ENCODE data around the gene CLNK. TPM values are rescaled to one million over a fixed set of nuclear protein-coding genes. Genes with fewer than 3 reads are reported as not detected.
A peak's percentile ranks its signal among the peaks of the same experiment; 100 is the strongest.

CLNK gene
- polyA plus RNA-seq, 3 donors, result not detected

DNA sequence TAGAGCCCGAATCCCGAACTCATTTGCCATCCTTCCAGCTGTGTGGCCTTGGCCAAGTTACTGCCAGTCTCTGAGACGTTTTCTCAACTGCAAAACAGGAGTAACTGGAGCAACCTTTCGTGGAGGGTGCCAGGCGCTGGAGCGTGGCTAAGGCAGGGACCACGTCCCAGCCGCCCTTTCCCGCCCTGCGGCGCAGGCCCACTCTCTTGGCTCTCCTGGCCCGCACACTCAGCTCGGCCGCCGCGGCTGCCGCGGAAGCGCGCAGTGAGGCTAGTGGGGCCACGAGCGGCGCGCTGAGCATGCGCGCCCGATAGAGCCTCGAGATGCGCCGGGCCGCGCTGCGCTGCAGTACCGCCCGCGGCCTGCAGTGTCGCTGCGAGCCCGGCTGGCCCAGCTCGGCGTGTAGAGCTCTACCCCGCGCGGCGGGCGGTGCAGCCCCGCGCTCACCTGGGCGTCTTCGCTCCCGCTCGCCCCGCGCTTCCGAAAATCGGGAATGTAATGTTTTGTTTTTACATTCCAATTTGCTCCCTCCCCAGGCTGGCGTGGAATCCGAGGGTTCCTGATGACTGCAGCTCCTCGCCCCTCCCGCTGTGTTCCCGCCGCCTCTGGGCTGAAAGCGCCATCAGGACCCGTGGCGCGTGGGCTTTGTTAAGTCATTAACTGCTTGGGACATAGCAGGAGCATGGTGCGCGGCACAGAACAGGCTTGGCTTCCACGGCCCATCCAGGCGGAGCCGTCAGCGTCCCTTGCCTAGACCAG is 223.3 kb downstream of the CLNK start:
- H3K9me3 ChIP-seq (replicated peaks in 1 of 2; ENCODE audit: control insufficient read depth in 1 of 2, insufficient read depth in 1 of 2, low read length in 2 of 2), result peaks cover 12 to 20% of the 10 kb centered on the region in 2 donors
- H3K4me1 ChIP-seq (ENCODE audit: control insufficient read depth in 1 of 2, insufficient read depth in 2 of 2, low read length in 2 of 2), result peaks cover 20 to 27% of the 10 kb centered on the region in 2 donors
- WGBS (ENCODE audit: insufficient coverage), result 6% methylated on average over 70 of the region's 72 CpGs
- intact Hi-C loops (cut with micrococcal nuclease), result no loop called here
- Mint-ChIP-seq H3K27ac (peak overlapping the region in 1 of 7 donors; percentile 19), H3K4me1 (peaks cover 21% of the 10 kb centered on the region), H3K4me3 (peak overlapping the region; percentile 74 to 92), H3K36me3 (peaks cover 5 to 7% of the 10 kb centered on the region in 2 donors), H3K27me3 (ENCODE audit: low read depth in 3 of 3) (peaks cover 54 to 67% (median 58%) of the 10 kb centered on the region in 3 donors), H3K9me3 (peaks cover 6 to 28% (median 23%) of the 10 kb centered on the region in 7 donors)
- TF ChIP-seq, protein P1, sequence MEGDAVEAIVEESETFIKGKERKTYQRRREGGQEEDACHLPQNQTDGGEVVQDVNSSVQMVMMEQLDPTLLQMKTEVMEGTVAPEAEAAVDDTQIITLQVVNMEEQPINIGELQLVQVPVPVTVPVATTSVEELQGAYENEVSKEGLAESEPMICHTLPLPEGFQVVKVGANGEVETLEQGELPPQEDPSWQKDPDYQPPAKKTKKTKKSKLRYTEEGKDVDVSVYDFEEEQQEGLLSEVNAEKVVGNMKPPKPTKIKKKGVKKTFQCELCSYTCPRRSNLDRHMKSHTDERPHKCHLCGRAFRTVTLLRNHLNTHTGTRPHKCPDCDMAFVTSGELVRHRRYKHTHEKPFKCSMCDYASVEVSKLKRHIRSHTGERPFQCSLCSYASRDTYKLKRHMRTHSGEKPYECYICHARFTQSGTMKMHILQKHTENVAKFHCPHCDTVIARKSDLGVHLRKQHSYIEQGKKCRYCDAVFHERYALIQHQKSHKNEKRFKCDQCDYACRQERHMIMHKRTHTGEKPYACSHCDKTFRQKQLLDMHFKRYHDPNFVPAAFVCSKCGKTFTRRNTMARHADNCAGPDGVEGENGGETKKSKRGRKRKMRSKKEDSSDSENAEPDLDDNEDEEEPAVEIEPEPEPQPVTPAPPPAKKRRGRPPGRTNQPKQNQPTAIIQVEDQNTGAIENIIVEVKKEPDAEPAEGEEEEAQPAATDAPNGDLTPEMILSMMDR (IDR thresholded peaks at IDR 0.05), result peak; percentile 98
- H4K20me1 ChIP-seq (ENCODE audit: insufficient read depth, low read length), result no peaks in the 10 kb centered on the region
- peak overlapping the region; percentile 69 for H3K4me2 ChIP-seq (replicated peaks; ENCODE audit: extremely low read depth, low read length, poor library complexity, severe bottlenecking)
- H3K27ac ChIP-seq (ENCODE audit: low read depth in 1 of 2, low read length in 2 of 2), result no peak overlapping the region
- peak overlapping the region; percentile 72 for H2AFZ ChIP-seq (ENCODE audit: insufficient read depth, low read depth, low read length, poor library complexity, severe bottlenecking)
- peaks cover 3% of the 10 kb centered on the region for H3K79me2 ChIP-seq (ENCODE audit: insufficient read depth, low read length)
- no peak overlapping the region for H3K9ac ChIP-seq (ENCODE audit: insufficient read depth, low read length, poor library complexity, severe bottlenecking)
- peaks cover 33 to 53% of the 10 kb centered on the region in 2 donors for H3K27me3 ChIP-seq (ENCODE audit: control insufficient read depth in 2 of 2, insufficient read depth in 2 of 2, low read length in 2 of 2)
- peak; percentile 64 to 79 (median 72) for DNase-seq
- H3K36me3 ChIP-seq (replicated peaks in 1 of 2; ENCODE audit: control insufficient read depth in 1 of 2, insufficient read depth in 2 of 2, low read length in 2 of 2), result no peaks in the 10 kb centered on the region
- peak overlapping the region in 2 of 3 experiments; percentile 7 to 64 for H3K4me3 ChIP-seq (replicated peaks in 1 of 3; ENCODE audit: low read depth in 2 of 3, low read length in 3 of 3)

DNA sequence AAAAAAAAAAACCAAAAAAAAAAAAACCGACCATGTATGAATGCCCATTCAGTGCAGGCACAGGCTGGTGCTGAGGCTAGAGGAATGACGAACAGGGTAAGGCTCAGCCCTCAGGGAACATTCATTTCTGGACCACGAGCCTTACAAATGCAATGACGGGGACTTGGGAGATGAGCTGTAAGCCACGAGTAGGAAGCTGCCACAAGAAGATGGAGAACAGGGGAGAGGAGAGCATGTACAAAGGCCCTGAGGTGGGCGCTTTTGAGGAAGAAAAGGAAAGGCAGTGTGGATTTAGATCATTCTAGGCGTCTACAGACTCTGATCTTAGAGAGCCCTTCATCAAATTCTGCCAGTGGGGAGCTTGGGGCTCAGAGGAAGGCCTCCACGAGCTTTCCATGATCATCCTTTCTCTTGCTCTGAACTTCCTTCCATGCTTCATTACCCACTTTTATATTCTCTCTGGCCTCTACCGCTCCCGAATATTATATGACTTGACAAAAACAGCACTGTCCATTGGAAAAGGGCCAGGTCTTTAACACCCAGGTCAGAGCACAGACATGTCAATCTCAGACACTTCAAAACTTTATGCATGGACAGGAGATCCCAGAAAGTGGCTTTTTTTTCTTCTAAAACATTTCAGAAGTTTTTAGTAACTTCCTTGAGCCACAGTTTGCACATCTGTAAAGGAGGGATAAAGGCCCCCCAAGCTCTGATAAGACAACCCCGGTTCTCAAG is 224.1 kb downstream of the CLNK start:
- Histone ChIP-seq H3K4me1 (ENCODE audit: control insufficient read depth in 1 of 2, insufficient read depth in 2 of 2, low read length in 2 of 2) (peaks cover 22 to 34% of the 10 kb centered on the region in 2 donors), H3K9me3 (replicated peaks in 1 of 2; ENCODE audit: control insufficient read depth in 1 of 2, insufficient read depth in 1 of 2, low read length in 2 of 2) (peaks cover 13 to 20% of the 10 kb centered on the region in 2 donors), H2AFZ (ENCODE audit: insufficient read depth, low read depth, low read length, poor library complexity, severe bottlenecking) (peak overlapping the region; percentile 72), H3K27me3 (ENCODE audit: control insufficient read depth in 2 of 2, insufficient read depth in 2 of 2, low read length in 2 of 2) (peaks cover 33 to 56% of the 10 kb centered on the region in 2 donors), H3K9ac (ENCODE audit: insufficient read depth, low read length, poor library complexity, severe bottlenecking) (no peak overlapping the region), H3K36me3 (replicated peaks in 1 of 2; ENCODE audit: control insufficient read depth in 1 of 2, insufficient read depth in 2 of 2, low read length in 2 of 2) (no peaks in the 10 kb centered on the region), H4K20me1 (ENCODE audit: insufficient read depth, low read length) (no peaks in the 10 kb centered on the region), H3K4me2 (replicated peaks; ENCODE audit: extremely low read depth, low read length, poor library complexity, severe bottlenecking) (peak overlapping the region; percentile 69), H3K79me2 (ENCODE audit: insufficient read depth, low read length) (peaks cover 6% of the 10 kb centered on the region), H3K27ac (ENCODE audit: low read depth in 1 of 2, low read length in 2 of 2) (no peak overlapping the region), H3K4me3 (replicated peaks in 1 of 3; ENCODE audit: low read depth in 2 of 3, low read length in 3 of 3) (peak overlapping the region in 1 of 3 experiments; percentile 64)
- WGBS (ENCODE audit: insufficient coverage), result 90% methylated on average over 7 of the region's 11 CpGs
- Mint-ChIP-seq H3K36me3 (peaks cover 10% of the 10 kb centered on the region in 2 donors), H3K9me3 (peaks cover 7 to 34% (median 26%) of the 10 kb centered on the region in 7 donors), H3K4me1 (peaks cover 24% of the 10 kb centered on the region), H3K27me3 (ENCODE audit: low read depth in 3 of 3) (peaks cover 56 to 70% (median 60%) of the 10 kb centered on the region in 3 donors), H3K27ac (no peak overlapping the region), H3K4me3 (peak overlapping the region in 1 of 2 donors; percentile 82)
- TF ChIP-seq, protein P1 (IDR thresholded peaks at IDR 0.05), result no peak
- intact Hi-C loops (cut with micrococcal nuclease), result no loop called here
- DNase-seq, result no peak
